Measurements from ENCODE around the gene CXCL8. TPM values are rescaled to one million over a fixed set of nuclear protein-coding genes. Genes with fewer than 3 reads are reported as not detected.

Gene CXCL8
- total and polyA plus RNA-seq, 9 of the 15 experiments (the other 6 are each of a cell fraction or from before 2014, with no cell fraction given), result 1.6 to 7.7 (median 3.3) TPM

DNA sequence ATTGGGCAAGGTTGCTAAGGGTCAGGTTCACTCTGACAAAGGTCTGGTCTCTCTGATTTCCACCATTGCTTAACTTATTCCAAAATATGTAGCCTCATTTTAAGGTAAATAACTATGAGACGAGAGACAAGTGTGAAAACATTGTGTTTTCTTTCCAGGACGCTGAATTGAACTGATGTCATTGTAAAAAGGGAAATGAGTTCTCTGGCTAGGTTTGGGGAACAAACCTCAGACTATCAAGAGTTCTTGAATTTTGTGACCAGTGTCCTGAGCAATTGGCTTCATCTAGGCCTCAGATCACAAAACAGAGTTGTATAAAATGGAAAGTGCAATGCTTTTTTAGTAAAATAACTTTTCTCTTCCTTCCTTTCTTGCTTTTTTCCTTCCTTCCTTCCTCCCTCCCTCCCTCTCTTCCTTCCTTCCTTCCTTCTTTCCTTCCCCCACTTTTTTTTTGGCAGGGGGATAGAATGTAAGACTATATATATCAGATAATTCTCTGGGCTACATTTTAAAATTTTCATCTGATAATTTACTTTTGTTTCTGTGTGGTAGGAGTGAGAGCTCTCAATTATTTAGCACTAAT, 30.8 kb upstream of the CXCL8 start (continued):
- TF ChIP-seq POU5F1 (IDR thresholded peaks at IDR 0.05; ENCODE audit: borderline replicate concordance, low read depth, low read length, partially characterized antibody) (no peak), ZZZ3 (IDR thresholded peaks at IDR 0.05) (no peak), RBM14 (IDR thresholded peaks at IDR 0.05; ENCODE audit: borderline replicate concordance, insufficient read depth, low read depth, low read length) (no peak), NCOR1 (IDR thresholded peaks at IDR 0.05) (0 out of 2 replicates have a peak, but pooled peaks have one; percentile 4), FOXJ2 (tag; IDR thresholded peaks at IDR 0.05) (no peak), RBM25 (IDR thresholded peaks at IDR 0.05; ENCODE audit: low read depth, low read length, severe bottlenecking) (no peak), ZNF707 (CRISPR knock-in tag; conservative IDR thresholded peaks at IDR 0.05) (no peak), ZKSCAN1 (IDR thresholded peaks at IDR 0.05; ENCODE audit: low read depth, low read length) (no peak), ASH1L (IDR thresholded peaks at IDR 0.05; ENCODE audit: borderline replicate concordance, low read depth, partially characterized antibody) (no peak), NFE2 (IDR thresholded peaks at IDR 0.05; ENCODE audit: low read depth) (0 out of 2 replicates have a peak, but pooled peaks have one; percentile 14), PRMT5 (CRISPR knock-in tag; IDR thresholded peaks at IDR 0.05) (no peak), PCBP2 (IDR thresholded peaks at IDR 0.05; ENCODE audit: low read depth, low read length, poor library complexity, severe bottlenecking) (no peak), CCNT2 (IDR thresholded peaks at IDR 0.05; ENCODE audit: borderline replicate concordance, extremely low read depth, insufficient read length, low read depth, low read length) (no peak), XRCC3 (IDR thresholded peaks at IDR 0.05) (no peak), GATA2 (CRISPR knock-in tag; IDR thresholded peaks at IDR 0.05) (no peak), ILK (tag; IDR thresholded peaks at IDR 0.05; ENCODE audit: borderline replicate concordance, low read depth) (no peak), DMBX1 (CRISPR knock-in tag; IDR thresholded peaks at IDR 0.05; ENCODE audit: borderline replicate concordance) (no peak), LCOR (CRISPR knock-in tag; IDR thresholded peaks at IDR 0.05) (no peak), SMARCA5 (IDR thresholded peaks at IDR 0.05) (no peak), MBD2 (IDR thresholded peaks at IDR 0.05; ENCODE audit: borderline replicate concordance, low read depth) (no peak)
- TF ChIP-seq, protein P1, sequence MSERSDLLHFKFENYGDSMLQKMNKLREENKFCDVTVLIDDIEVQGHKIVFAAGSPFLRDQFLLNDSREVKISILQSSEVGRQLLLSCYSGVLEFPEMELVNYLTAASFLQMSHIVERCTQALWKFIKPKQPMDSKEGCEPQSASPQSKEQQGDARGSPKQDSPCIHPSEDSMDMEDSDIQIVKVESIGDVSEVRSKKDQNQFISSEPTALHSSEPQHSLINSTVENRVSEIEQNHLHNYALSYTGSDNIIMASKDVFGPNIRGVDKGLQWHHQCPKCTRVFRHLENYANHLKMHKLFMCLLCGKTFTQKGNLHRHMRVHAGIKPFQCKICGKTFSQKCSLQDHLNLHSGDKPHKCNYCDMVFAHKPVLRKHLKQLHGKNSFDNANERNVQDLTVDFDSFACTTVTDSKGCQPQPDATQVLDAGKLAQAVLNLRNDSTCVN (CRISPR knock-in tag; IDR thresholded peaks at IDR 0.05), result no peak
- TF ChIP-seq, protein P2, sequence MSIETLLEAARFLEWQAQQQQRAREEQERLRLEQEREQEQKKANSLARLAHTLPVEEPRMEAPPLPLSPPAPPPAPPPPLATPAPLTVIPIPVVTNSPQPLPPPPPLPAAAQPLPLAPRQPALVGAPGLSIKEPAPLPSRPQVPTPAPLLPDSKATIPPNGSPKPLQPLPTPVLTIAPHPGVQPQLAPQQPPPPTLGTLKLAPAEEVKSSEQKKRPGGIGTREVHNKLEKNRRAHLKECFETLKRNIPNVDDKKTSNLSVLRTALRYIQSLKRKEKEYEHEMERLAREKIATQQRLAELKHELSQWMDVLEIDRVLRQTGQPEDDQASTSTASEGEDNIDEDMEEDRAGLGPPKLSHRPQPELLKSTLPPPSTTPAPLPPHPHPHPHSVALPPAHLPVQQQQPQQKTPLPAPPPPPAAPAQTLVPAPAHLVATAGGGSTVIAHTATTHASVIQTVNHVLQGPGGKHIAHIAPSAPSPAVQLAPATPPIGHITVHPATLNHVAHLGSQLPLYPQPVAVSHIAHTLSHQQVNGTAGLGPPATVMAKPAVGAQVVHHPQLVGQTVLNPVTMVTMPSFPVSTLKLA (conservative IDR thresholded peaks at IDR 0.05), result no peak
- TF ChIP-seq, protein P3, sequence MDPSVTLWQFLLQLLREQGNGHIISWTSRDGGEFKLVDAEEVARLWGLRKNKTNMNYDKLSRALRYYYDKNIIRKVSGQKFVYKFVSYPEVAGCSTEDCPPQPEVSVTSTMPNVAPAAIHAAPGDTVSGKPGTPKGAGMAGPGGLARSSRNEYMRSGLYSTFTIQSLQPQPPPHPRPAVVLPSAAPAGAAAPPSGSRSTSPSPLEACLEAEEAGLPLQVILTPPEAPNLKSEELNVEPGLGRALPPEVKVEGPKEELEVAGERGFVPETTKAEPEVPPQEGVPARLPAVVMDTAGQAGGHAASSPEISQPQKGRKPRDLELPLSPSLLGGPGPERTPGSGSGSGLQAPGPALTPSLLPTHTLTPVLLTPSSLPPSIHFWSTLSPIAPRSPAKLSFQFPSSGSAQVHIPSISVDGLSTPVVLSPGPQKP (CRISPR knock-in tag; IDR thresholded peaks at IDR 0.05), result no peak
- TF ChIP-seq, protein P4, sequence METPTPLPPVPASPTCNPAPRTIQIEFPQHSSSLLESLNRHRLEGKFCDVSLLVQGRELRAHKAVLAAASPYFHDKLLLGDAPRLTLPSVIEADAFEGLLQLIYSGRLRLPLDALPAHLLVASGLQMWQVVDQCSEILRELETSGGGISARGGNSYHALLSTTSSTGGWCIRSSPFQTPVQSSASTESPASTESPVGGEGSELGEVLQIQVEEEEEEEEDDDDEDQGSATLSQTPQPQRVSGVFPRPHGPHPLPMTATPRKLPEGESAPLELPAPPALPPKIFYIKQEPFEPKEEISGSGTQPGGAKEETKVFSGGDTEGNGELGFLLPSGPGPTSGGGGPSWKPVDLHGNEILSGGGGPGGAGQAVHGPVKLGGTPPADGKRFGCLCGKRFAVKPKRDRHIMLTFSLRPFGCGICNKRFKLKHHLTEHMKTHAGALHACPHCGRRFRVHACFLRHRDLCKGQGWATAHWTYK (CRISPR knock-in tag; IDR thresholded peaks at IDR 0.05), result no peak
